HepG2 (cell line): ENCODE data around the gene WDR47. TPM values are rescaled to one million over a fixed set of nuclear protein-coding genes. Genes with fewer than 3 reads are reported as not detected.

Source experiments
- ATAC-seq: fragments of 200-7000 bp; cut with Tn5 transposase; 3 replicates; pipeline ENCODE4 v1.9.1; 2020; ENCODE audit warnings: mild to moderate bottlenecking, moderate library complexity
- BruUV-seq: library from RNA; stranded (reverse); fragments of 400-500 nt; replicated peaks from 2 replicates; lab custom pipeline; 2021; lab: Mats Ljungman, UMichigan
- CTCF ChIA-PET: fragments of 300-600 bp; formaldehyde crosslinking; extraction: SDS; loops from one replicate; lab custom pipeline; 2021; ENCODE audit warnings: low total read pairs, inconsistent platforms, low intra/inter-chr PET ratio; lab: Yijun Ruan, JAX
- POLR2A ChIA-PET: fragments of 350-600 bp; sonication (Branson Sonifier 250); formaldehyde crosslinking; loops from one replicate; lab custom pipeline; 2020; ENCODE audit warnings: antibody characterized with exemption, inconsistent platforms; lab: Yijun Ruan, JAX
- DNase-seq: peaks from one replicate; pipeline ENCODE4 v3.0.0-alpha.2; 2015; ENCODE audit warnings: low spot score
- FAIRE-seq: peaks from 3 replicates; lab custom pipeline; 2011; peaks lifted over from hg19 to GRCh38; lab: Jason Lieb, UNC
- H2AFZ ChIP-seq: one replicate; pipeline ENCODE4 v1.6.1; 2011; ENCODE audit warnings: low read length, inconsistent platforms
- H3K27ac ChIP-seq: fragments of 300-600 bp; 3 replicates; pipeline ENCODE4 v1.8.0; 2011; ENCODE audit warnings: mixed run types, mild to moderate bottlenecking, mixed read lengths, low read length, inconsistent platforms; ENCODE audit not compliant: insufficient read depth; ENCODE audit errors: extremely low read length
- H3K27me3 ChIP-seq, 2 experiments: fragments of 200-600 bp in 1 of 2; 2 replicates in 1 of 2; 3 replicates in 1 of 2; pipeline versions ENCODE4 v1.6.0 to v1.8.0; 2011; ENCODE audit warnings: low read length in 2 of 2, mild to moderate bottlenecking in 2 of 2, moderate library complexity in 2 of 2, inconsistent platforms in 1 of 2; ENCODE audit not compliant: insufficient read depth in 2 of 2, control insufficient read depth in 1 of 2
- H3K36me3 ChIP-seq, 2 experiments: fragments of 200-600 bp in 1 of 2; replicated peaks in 1 of 2; 2 replicates in 1 of 2; 3 replicates in 1 of 2; pipeline versions ENCODE4 v1.5.1 to v1.8.0; 2011; ENCODE audit warnings: low read length in 2 of 2, inconsistent platforms in 1 of 2; ENCODE audit not compliant: insufficient read depth in 2 of 2, control insufficient read depth in 1 of 2
- H3K4me1 ChIP-seq: 2 replicates; pipeline ENCODE4 v1.5.1; 2012; ENCODE audit warnings: low read length, inconsistent platforms; ENCODE audit not compliant: insufficient read depth
- H3K4me2 ChIP-seq: 2 replicates; pipeline ENCODE4 v1.6.0; 2011; ENCODE audit warnings: low read depth, low read length, inconsistent platforms
- H3K4me3 ChIP-seq, 3 experiments: fragments of 200-600 bp in 1 of 3; sonication (generic), shearing (Covaris generic) in 1 of 3; replicated peaks in 1 of 3; 2 replicates each; pipeline ENCODE4 v1.5.1; 2011 to 2016; ENCODE audit warnings: low read length in 3 of 3, inconsistent platforms in 2 of 3, low read depth in 2 of 3, mild to moderate bottlenecking in 2 of 3, control low read depth in 1 of 3, mixed read lengths in 1 of 3; ENCODE audit not compliant: insufficient read depth in 1 of 3
- H3K79me2 ChIP-seq: one replicate; pipeline ENCODE4 v1.6.1; 2011; ENCODE audit warnings: low read length, inconsistent platforms; ENCODE audit not compliant: insufficient read depth
- H3K9ac ChIP-seq: 2 replicates; pipeline ENCODE4 v1.6.0; 2011; ENCODE audit warnings: mild to moderate bottlenecking, low read depth, low read length, inconsistent platforms; ENCODE audit not compliant: insufficient read depth
- H3K9me3 ChIP-seq: 2 replicates; pipeline ENCODE4 v1.5.1; 2012; ENCODE audit warnings: mild to moderate bottlenecking, low read length
- H4K20me1 ChIP-seq: 2 replicates; pipeline ENCODE4 v1.6.0; 2011; ENCODE audit warnings: inconsistent platforms, mild to moderate bottlenecking, low read length, moderate library complexity; ENCODE audit not compliant: insufficient read depth
- EEA1 ChIP-seq: sonication (generic); formaldehyde crosslinking; IDR thresholded peaks from 2 replicates; pipeline ENCODE4 v1.5.1; 2020; ENCODE audit warnings: mild to moderate bottlenecking, missing genetic modification reagents, borderline replicate concordance
- NONO ChIP-seq, 2 experiments: fragments of 450-650 bp in 1 of 2; sonication (generic) in 1 of 2; formaldehyde crosslinking in 1 of 2; IDR thresholded peaks in 1 of 2; conservative IDR thresholded peaks in 1 of 2; 2 replicates each; pipeline versions ENCODE4 v1.6.1 to v1.8.0; 2017 to 2022; ENCODE audit warnings: mild to moderate bottlenecking in 1 of 2, missing genetic modification reagents in 1 of 2, moderate library complexity in 1 of 2
- SALL1 ChIP-seq: sonication (generic); formaldehyde crosslinking; IDR thresholded peaks from 2 replicates; pipeline ENCODE4 v1.8.0; 2022; ENCODE audit warnings: mild to moderate bottlenecking, missing genetic modification reagents
- ZNF577 ChIP-seq: sonication (generic); formaldehyde crosslinking; IDR thresholded peaks from 2 replicates; pipeline ENCODE4 v1.4.0; 2020; ENCODE audit warnings: mild to moderate bottlenecking, low read depth, missing genetic modification reagents, borderline replicate concordance
- ZNF773 ChIP-seq: sonication (generic); formaldehyde crosslinking; IDR thresholded peaks from 2 replicates; pipeline ENCODE4 v1.4.0; 2020; ENCODE audit warnings: missing genetic modification reagents, borderline replicate concordance
- ZNF850 ChIP-seq: sonication (generic); formaldehyde crosslinking; conservative IDR thresholded peaks from 2 replicates; pipeline ENCODE4 v1.9.0; 2021; ENCODE audit warnings: mild to moderate bottlenecking, missing genetic modification reagents
- WGBS: methylation state at CpG from one replicate; pipeline ENCODE4 v1.1.6; 2017; ENCODE audit warnings: low lambda C conversion rate; 5-methylcytosine and 5-hydroxymethylcytosine counted together
- in situ Hi-C: cut with HindIII; loops from 2 replicates; pipeline ENCODE4 v1.10.0; 2017; ENCODE audit warnings: low pct_unique_long_range_greater_than_20kb; ENCODE audit not compliant: extremely low pct_ligation_motif_present
- intact Hi-C: fragments of 100-400 bp; cut with micrococcal nuclease; formaldehyde crosslinking; loops from one replicate; pipeline ENCODE4 v1.10.0; 2022; ENCODE audit not compliant: unreplicated experiment
- polyA plus RNA-seq, 8 experiments: library from polyadenylated mRNA; depleted of rRNA in 3 of 8; stranded (reverse) in 7 of 8; unstranded in 1 of 8; fragments of >200 nt; fragmentation: Illumina TruSeq in 4 of 8; extraction: Trizol in 4 of 8; gene quantifications; 2 replicates each; pipeline versions ENCODE4 v1.2.1 to v1.2.3, GENCODE V29; 2011 to 2016; ENCODE audit warnings: low read depth in 4 of 8, missing spikeins in 1 of 8, mixed read lengths in 1 of 8; ENCODE audit not compliant: insufficient read depth in 1 of 8
- total RNA-seq, 5 experiments: library from RNA; depleted of rRNA; stranded (reverse); fragments of >200 nt; fragmentation: Illumina TruSeq; extraction: Trizol; gene quantifications; 2 replicates each; pipeline ENCODE4 v1.2.3, GENCODE V29; 2016; ENCODE audit warnings: low read depth in 1 of 5
- TF ChIP-seq, protein P1 (sequence below): sonication (generic); formaldehyde crosslinking; IDR thresholded peaks from 2 replicates; pipeline ENCODE4 v1.9.0; 2021; ENCODE audit warnings: missing genetic modification reagents, borderline replicate concordance

WDR47 gene
- total and polyA plus RNA-seq, 2 of the 13 experiments (the other 11 are each of a cell fraction or from before 2014, with no cell fraction given): 4.3 to 5.9 TPM

GRCh38 chr1:108951242-108951641 is 90.7 kb downstream of the WDR47 start:
- WGBS: 100% methylated on average over 3 of the region's 3 CpGs
- CTCF ChIA-PET: no interaction called here
- Histone ChIP-seq H3K27ac (no peak overlapping the region), H3K36me3 (peaks cover 3 to 30% of the 10 kb centered on the region in 2 experiments; a peak in 4 of 5 replicates), H3K4me2 (no peak overlapping the region), H4K20me1 (peaks cover 5% of the 10 kb centered on the region; the same call in 1 of the 2 replicates), H3K4me3 (no peak overlapping the region), H3K9me3 (no peaks in the 10 kb centered on the region), H3K4me1 (peaks cover 14% of the 10 kb centered on the region), H2AFZ (no peak overlapping the region), H3K9ac (no peak overlapping the region), H3K27me3 (no peaks in the 10 kb centered on the region), H3K79me2 (peaks cover 37% of the 10 kb centered on the region)
- no peak for DNase-seq
- in situ Hi-C loops (no loop called here), intact Hi-C loops (no loop called here)
- no peak for ATAC-seq
- BruUV-seq: no TSS peak
- no peak for FAIRE-seq
- TF ChIP-seq SALL1 (CRISPR knock-in tag) (no peak), NONO (IDR thresholded peaks at IDR 0.05) (no peak), NONO (CRISPR knock-in tag; conservative IDR thresholded peaks at IDR 0.05) (no peak), ZNF577 (CRISPR knock-in tag) (no peak), EEA1 (CRISPR knock-in tag) (no peak), ZNF773 (CRISPR knock-in tag) (no peak), ZNF850 (CRISPR knock-in tag) (no peak)
- TF ChIP-seq, protein P1, sequence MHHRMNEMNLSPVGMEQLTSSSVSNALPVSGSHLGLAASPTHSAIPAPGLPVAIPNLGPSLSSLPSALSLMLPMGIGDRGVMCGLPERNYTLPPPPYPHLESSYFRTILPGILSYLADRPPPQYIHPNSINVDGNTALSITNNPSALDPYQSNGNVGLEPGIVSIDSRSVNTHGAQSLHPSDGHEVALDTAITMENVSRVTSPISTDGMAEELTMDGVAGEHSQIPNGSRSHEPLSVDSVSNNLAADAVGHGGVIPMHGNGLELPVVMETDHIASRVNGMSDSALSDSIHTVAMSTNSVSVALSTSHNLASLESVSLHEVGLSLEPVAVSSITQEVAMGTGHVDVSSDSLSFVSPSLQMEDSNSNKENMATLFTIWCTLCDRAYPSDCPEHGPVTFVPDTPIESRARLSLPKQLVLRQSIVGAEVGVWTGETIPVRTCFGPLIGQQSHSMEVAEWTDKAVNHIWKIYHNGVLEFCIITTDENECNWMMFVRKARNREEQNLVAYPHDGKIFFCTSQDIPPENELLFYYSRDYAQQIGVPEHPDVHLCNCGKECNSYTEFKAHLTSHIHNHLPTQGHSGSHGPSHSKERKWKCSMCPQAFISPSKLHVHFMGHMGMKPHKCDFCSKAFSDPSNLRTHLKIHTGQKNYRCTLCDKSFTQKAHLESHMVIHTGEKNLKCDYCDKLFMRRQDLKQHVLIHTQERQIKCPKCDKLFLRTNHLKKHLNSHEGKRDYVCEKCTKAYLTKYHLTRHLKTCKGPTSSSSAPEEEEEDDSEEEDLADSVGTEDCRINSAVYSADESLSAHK (CRISPR knock-in tag): no peak
- POLR2A ChIA-PET: no interaction called here
